8988T (cell line): ENCODE measurements around the gene GPR37L1.
"Not testable (repeated sequence)": the region's sequence is repeated elsewhere in the genome, so short reads cannot be mapped to it uniquely, and the experiment has no call there.

Experiments
- DNase-seq: peaks from one replicate; pipeline ENCODE4 v3.0.0; 2011

Gene GPR37L1

DNA sequence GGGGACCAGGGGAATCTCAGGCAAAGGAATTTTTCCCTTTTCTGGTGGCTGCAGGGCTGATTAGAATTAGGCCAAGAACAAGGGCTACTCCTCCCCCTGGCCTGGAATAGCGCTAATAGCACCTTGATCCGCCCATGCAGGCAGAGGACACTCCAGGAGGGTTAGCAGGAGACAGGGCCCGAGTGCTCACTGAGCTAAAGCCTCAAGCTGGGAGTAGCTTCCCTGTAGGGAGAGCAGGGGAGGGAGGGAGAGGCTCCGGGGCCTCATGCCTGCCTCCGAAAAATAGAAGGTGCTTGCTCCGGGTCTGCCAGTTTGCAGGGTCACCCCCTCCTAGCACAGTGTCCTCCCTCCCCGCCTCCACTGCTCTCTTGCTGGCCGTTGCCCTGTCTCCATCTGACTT is 33.9 kb downstream of the GPR37L1 start:
- no peak for DNase-seq

DNA sequence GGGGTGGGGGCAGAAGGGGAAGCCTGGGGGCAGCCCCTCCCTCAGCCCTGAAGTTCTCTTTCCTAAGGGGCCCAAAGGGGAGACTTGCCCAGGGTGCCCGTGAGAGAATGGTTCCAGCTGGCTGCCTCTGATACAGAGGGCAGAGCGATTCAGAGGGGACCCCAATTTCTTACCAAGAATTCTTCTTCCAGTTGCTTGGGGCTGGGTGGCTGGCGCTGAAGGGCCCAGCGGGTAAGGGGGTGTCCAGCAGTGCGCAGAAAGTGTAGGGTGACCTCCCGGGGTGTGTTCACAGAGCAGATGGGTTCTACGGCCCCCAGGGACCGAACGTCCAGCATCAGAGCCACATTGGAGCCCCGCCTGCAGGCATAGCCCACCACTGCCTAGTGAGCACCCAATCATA is 35.2 kb downstream of the GPR37L1 start:
- no peak for DNase-seq

DNA sequence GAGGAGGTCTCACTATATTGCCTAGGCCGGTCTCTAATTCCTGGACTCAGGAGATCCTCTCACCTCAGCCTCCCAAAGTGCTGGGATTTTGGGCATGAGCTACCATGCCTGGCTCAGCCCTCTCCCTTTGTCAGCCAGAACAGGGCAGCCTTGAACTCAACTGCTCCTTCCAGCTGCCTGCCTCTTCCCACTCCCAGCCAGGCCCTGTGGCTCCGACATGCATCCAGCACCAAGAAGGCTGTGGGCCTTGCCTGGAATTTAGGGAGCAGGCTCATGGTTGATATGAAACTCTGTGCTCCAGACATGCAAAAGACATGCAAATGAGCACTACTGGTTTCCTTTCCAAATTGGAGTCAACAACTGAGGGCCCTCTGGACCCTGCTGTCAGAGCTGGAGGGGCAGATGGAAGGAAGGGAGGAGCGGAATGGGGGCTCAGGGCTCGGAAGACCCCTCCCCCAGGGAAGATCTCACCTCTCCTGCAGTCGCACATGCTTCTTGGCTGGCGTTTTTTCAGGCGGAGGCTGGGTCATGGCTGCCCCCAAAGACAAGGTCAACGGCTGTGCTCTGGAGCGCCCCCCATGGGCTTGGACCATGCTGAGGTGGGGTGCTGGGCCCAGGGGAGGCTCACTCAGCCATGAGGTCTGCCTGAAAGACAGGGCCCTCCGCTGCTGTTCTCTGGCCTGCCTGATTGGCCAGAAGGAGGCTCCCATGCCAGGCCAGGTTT is 36.3 kb downstream of the GPR37L1 start:
- no peak for DNase-seq

DNA sequence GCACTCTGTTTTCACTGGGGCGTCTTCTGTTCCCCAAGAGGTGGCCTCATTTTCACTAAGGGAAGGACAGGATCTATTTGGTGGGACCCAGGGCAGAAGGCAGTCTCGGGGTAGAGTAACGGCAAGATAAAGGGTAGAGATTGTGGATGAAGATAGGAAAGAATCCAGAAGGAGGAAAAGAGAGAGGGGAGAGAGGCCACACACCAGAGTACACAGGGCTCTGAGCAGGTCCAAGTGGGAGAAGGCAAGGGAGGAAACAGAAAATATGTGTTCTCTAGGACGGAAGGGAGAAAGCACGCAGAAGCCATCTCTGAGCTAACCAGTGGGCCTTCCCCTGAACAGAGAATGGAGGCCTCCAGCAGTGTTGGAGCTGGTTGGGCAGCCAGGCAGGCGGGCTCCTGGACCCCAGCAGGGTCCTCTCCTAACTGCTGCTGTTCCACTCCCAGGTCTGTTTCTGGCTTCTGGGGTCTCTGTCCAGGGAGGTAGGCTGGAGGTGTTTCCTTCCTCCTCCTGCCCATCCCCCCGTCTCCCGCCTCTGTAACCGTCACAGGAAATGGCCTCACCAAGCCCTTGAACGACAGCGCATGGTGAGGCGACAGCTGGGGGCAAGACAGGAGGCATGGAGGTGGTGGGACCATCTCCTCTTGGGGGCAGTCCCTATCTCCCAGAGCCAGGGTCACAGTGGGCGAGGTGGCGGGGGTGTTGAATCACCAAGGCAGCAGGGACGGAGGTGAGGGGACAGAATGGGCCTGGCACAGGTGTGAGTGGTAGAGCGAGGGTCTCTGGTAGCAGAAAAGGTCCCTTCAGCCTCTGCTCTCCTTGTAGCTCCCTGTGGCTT is 37.0 kb downstream of the GPR37L1 start:
- DNase-seq: no peak

DNA sequence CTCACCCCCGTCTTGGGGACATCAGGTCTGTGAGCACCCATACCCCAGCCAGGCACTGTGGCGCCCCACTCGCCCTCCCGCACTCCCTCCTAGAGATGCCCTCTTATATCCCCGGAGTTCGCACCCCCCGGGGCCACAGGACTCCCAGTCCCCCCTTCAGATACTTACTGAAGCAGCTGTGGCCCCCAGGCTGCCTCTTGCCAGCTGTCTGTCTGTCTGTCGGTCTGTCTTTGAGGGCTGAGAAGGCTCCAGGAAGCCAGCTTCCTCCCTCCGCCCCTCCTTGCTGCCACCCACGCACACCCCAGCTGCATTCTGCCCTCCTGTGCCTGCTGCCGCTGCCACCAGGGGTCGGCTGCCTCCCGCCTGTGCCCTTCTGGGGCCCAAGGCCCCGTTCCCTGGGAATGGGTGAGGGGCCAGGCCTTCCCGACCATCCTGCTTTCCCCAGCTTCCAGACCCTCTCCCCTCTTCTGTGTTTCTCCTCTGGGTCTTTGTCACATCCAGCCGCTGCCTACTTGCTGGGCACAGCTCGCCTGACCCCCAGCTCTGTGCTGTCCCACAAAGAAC is 37.7 kb downstream of the GPR37L1 start, which contains the start of gene PTPN7:
PTPN7 (minus strand) TSS at position 226 of the 564 bp plus-strand sequence. CDS start 1,200 bp downstream, outside the sequence.
- no peak for DNase-seq

DNA sequence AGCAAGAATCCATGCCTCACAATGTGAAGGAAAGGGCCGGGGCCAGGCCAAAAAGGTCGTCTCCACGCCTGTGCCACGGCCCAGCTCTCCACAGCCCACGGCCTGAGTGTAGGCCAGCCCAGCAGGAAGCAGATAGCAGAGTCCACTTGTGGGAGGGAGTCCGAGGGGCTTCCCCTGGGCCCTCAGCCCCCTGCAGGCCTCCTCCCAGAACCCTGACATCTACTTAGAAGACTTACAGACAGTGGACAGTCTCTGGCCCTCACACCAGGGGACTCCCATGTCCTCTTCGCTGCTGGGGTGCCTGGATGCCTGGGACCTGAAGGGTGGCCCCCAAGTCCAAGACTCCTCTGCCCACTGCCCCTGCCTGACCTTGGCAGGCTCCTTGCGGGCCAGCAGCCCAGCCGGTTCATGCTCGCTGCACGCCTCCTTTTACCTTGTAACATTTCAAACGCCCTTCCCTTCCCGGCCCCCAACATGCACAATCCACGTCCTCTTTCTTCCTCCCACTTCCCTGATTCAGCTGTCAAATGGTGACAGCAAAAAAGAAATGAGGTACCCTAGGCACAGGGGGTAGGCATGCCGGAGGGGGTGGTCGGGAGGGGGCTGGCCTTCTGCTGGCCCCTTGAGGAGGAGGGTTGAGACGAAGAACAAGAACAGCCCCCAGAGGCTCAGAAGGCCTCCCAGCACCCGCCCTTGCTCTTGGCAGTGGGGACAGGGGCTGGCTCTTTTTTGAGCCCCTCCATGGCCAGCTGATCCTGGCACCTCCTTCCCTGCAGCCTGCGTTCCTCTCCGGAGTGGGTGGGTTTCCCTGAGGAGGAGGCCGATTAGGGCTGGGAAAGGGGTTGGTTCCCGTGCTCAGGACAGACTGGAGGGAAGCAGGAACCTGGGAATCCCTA is 38.7 kb downstream of the GPR37L1 start:
- DNase-seq: no peak

DNA sequence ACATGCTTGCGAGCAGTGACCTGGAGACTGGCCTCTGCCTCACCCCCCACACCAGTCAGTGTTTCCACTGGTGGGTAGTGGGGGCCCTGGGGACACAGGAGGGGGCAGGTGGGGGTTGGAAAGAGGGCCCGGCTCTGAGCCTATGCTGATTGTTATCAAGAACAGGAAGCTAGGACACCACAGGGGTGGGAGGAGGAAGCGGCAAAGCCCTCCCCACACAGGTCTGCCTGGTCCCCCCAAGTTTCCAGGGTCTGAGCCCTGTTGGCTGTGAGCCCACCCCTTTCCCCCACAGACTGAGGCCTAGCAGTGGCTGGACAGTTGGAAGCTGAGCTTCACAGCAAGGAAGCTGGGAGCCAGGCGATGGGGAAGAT is 39.3 kb downstream of the GPR37L1 start:
- DNase-seq: no peak

DNA sequence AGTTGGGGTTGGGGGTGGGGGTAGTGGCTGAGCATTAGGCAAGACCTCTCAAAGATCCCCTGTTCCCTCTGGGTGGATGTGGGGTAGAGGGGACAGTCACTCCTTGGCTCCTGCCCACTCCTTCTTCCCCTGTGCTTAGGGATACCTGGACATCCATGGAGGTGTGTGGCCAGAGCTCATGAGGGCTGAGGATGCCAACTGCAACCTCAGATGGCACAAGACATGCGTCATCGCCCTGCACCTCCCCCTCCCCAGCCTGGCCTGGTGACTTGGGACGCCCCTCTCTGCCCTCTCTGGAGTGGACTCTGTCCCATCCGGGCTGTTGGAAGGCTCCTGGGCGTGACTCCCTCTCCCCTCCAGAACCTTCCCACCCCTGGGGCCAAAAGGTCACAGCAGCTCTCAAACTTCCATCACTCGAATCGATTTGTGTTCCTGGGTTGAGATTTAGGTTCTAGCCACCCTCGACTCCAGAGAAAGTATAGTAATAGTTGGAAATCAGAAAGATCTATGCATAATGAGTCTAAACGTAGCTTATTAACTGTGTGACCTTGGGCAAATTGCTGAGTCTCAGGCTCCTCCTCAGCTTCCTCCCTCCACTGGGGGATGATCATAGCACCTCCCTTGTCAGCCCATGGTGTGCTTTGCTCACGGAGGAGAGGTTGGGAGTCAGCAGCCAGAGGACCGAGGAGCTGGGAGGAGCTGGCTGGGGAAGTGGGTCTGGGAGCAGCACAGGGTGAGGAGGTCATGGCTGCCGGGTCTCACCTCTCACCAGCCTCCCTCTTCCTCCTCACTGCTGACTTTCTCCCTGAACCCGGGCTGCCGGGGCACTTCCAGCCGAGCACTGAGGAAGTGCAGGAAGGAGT is 39.9 kb downstream of the GPR37L1 start:
- no peak for DNase-seq

DNA sequence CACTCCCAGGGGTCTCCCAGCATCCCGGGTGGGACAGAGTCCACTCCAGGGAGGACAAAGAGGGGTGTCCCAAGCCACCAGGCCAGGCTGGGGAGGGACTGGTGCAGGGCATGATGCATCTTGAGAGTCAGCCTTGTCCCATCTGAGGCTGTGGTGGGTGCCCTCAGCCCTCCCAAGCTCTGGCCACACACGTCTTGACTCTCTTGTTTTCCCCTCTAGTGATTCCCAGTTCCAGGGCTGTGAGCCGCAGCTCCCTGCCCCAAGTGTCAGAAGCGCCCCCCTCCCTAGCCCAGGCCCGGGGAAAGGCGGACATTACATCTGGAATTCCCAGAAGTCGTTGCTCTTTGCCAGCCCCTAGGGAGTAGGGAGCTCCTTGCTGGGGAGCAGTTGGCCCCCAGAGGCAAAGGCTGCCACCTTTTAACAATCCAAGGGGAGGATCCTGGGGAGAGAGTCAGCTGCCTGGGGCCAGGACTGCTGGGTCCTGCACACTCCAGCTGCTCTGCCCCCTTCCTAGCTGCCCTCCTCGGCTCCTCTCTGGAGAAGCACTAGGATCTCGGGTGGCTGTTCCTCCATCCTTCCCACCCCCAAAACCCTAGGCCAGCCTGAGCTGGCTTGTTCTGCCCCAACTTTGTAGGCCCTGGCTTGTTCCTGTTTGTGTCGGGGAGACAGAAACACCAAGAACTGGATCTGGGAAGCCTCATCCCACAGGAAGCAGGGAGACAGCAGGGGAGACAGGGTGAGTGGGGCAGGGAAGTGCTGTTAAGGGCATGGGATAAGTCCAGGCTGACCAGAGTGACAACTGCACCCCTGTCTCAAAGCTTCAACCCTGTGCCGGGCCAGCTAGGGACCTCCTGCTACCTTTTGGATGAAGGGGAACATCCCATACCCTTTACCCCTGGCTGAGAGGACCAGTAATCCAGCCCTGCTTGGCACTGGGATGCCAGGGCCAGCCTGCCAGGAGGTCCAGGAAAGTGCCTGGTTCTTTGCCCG is 40.9 kb downstream of the GPR37L1 start:
- no peak for DNase-seq

DNA sequence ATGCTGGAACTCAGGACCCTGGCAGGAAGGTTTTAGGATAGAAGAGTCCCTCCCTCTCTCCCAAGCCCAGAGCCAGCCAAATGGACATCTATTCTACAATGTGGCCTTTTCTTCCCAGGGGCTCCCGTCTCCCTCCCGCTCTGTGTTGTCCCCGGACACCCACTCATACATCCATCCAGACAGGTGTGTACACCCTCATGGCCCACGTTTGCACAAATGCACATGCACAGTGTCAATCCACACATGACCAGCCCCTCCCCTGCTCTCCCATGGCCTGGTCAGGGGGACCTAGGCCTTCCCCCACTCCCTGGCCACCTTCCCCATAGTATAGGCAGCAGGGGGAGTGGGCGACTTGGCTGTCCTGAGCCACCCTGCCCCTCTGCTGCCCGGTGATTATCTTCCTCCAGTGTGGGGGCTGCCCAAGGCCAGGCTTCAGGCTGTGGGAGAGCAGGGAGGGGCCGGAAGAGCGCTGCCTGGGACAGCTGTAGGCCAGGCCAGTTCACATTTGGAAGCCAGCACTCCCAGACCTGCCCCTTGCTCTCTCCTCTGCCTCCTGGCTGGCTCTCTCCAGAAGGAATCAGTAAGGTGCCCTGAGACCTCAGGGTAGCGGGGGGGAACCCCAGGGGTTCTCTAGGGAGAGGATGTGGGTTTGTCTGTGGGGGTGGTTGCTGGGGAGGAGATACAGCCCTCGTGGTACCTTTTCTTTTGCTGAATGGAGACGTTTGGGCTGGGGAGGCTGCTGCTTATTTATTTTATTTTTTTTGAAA is 41.7 kb downstream of the GPR37L1 start:
- DNase-seq: no peak

DNA sequence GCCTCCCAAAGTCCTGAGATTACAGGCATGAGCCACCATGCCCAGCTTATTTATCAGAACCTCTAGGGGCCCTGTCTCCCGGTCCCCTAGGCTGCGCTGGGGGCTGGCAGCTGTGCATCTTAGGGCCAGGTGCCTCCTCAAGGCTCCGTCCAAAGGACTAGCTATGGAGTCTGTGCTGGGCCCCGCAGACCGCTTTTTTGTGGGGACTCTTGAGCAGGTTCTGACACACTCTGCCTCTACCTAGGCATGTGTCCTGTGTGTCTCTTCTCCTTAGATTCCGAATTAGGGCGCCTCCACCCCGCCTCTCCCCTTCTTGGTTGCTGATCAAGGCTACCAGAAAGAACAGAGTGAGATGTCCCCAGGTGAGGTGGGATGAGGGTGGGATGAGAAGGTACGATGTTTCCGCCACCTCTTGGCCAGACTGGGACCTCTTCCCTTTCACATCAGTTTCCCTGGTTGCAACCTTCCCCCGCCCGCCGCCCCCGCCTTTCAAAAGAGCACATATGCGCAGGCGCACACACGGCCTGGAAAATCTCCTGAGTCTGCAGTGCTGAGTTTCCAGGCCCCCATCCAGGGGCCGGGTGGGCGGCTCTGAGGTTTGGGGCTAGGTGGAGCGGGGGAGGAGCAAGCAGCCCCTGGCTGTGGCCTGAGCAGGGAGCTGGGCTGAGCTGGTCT is 42.7 kb downstream of the GPR37L1 start:
- no peak for DNase-seq

DNA sequence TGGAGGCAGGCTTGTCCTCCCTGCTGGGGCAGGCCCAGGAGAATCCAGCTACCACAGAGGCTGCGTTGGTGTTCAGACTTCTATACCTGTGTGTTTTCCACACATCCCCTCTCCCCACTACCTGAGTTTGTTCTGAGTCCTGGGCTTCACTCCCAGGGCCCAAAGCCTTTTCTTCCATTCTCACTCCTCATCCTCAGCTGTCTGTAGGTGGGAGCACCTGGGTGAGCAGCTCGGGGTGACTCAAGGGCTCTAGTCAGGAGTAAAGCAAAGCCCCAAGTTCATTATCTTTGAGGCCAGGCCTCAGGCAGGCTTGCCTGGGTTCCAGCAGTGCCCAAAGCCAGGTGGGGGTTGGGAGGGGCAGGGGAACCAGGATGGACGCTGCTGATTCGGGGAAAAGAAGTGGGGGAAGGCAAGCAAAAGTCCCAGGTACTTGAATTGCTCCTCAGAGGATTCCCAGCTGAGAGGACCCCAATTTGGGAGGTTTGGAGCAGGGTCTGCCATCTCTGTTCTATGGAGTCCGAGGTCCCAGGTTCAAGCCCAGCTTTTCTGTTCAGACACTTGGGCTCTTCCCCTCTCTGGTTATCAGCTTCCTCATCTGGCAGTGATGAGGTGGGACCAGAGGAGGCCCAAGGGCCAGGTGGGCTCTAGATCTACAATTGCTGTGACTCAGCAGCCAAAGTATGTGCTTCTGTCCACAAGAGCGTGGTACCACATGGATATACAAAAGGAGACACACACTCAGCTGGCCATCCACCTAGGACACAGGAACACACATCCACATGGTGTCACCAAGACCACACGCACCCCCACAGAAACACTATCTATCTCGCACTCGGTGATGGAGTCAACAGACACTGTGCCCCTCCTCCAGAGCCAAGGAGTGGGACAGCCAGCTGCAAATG is 43.5 kb downstream of the GPR37L1 start:
- no peak for DNase-seq

DNA sequence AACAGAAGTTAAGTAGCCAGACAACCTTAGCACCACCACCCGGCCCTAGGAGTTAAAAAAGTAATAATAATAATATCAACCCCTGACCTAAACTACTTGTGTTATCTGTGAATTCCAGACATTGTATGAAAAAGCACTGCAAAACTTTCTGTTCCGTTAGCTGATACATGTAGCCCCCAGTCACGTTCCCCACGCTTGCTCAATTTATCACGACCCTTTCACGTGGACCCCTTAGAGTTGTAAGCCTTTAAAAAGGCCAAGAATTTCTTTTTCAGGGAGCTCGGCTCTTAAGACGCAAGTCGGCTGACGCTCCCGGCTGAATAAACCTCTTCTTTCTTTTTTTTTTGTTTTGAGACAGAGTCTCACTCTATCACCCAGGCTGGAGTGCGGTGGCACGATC is 44.3 kb downstream of the GPR37L1 start:
- DNase-seq: not testable (repeated sequence)

DNA sequence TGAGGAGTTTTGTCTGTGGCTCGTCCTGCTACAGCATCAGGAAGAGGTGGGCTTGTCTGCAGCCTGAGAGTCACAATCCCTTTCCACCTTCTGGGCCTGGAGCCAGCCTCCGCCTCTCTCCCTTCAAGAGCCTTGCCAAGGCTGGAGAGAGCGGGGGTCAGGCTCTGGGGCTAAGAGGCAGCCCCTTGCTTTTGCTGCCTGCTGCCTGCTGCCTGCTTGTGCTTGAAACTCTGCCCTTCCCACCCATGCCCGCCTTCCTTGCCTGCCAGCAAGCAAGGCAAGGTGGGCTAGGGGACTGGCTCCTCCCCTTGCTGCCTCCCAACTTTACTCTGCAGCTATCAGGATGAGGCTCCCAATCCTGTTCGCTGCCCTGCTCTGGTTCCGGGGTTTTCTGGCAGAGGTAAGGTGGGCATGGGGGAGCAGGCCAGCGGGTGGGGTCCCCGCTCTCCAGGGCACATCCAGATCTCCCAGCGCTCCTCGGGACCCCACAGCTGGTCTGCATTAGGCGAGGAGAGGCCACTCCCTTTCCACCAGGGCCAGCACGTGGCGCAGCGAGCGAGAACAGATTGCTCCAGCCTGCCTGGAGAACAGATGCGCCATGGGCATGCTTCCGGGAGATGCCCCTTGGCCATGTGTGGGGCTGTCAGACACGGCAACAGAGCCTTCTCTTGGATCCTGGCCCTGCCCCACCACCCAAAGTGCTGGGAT is 45.1 kb downstream of the GPR37L1 start:
- no peak for DNase-seq

DNA sequence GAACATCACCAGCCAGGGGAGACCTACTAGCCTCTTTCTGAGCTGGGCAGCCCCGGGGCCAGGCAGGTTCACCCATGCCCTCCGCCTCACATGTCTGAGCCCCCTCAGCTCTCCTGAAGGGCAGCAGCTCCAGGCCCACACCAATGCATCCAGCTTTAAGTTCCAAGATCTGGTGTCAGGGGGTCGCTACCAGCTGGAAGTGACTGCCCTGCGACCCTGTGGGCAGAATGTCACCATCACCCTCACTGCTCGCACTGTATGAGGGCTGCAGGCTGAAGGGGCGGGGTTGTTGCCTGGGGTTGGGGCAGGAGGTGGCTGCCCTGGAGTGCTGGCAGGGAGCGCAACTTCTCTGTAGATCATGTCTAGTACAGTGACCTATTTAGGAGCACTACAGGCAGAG is 46.1 kb downstream of the GPR37L1 start:
- DNase-seq: no peak

DNA sequence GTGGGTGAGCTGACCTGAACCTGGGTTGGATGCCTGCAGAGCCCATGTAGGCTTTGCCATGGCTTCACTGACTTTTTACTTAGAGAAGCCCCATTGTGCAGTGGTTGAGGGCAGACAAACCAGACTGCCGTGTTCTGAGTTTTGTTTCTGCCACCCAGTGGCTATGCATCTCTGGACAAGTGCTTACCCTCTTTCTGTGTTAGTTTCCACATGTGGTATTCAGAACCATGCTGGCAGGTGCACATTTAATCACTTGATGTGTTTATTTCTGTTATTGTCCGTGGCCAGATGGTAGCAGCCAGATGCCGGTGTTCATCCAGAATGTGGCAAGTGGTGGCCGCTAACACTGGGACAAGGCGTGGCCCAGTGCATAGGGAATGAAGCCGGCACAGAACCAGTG is 48.0 kb downstream of the GPR37L1 start:
- DNase-seq: no peak

DNA sequence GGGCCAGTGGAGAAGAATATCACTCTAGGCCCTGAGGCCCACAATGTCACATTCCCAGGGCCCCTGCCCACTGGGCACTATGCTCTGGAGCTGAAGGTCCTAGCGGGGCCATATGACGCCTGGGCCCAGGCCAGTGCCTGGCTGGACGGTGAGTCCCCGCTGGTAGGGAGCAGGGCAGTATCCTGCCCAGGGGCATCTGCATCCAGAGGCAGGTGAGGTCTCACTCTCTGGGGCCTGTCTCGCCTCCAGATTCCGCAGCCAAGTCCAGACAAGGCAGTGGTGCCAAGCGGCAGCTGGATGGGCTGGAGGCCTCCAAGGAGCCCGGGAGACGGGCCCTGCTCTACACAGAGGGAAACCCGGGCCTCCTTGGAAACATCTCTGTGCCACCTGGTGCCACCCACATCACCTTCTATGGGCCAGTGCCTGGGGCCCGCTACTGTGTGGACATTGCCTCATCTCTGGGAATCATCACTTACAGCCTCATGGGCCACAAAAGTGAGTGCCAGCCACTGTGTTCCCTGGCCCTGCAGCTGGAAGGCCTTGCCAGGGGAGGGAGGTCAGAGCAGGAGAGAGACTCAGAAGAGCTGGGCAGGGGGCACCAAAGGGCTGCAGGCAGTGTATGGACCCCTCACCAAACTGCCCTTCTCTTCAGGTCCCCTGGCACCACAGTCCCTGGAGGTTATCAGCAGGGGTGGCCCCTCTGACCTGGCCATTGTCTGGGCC is 48.7 kb downstream of the GPR37L1 start:
- DNase-seq: no peak
